Measurements from ENCODE around the gene SPSB4. TPM values are rescaled to one million over a fixed set of nuclear protein-coding genes. Genes with fewer than 3 reads are reported as not detected.

SPSB4 gene
- total RNA-seq, 1 donor from 2014 or later: under 0.01 TPM

GRCh38 chr3:141150081-141150830 is 99.1 kb downstream of the SPSB4 start:
- no peak for DNase-seq (ENCODE audit: low read depth in 2 of 2)

GRCh38 chr3:141150931-141151330 is 99.8 kb downstream of the SPSB4 start:
- DNase-seq (ENCODE audit: low read depth in 2 of 2): no peak

- DNase-seq (ENCODE audit: low read depth in 2 of 2): no peak
Observed at GRCh38 chr3:141151439-141151838, 100.3 kb downstream of the SPSB4 start.

- no peak for DNase-seq (ENCODE audit: low read depth in 2 of 2)
Observed at GRCh38 chr3:141152130-141152529, 101.0 kb downstream of the SPSB4 start.

- DNase-seq (ENCODE audit: low read depth in 2 of 2): no peak
Observed at GRCh38 chr3:141152801-141153678, 101.9 kb downstream of the SPSB4 start.

GRCh38 chr3:141153679-141153966 is 102.5 kb downstream of the SPSB4 start:
- no peak for DNase-seq (ENCODE audit: low read depth in 2 of 2)

GRCh38 chr3:141164852-141165251 is 113.7 kb downstream of the SPSB4 start:
- DNase-seq (ENCODE audit: low read depth in 2 of 2): no peak

GRCh38 chr3:141167681-141168080 is 116.5 kb downstream of the SPSB4 start:
- DNase-seq (ENCODE audit: low read depth in 2 of 2): no peak

GRCh38 chr3:141170678-141171295 is 119.6 kb downstream of the SPSB4 start:
- no peak for DNase-seq (ENCODE audit: low read depth in 2 of 2)

GRCh38 chr3:141174674-141175073 is 123.5 kb downstream of the SPSB4 start:
- DNase-seq (ENCODE audit: low read depth in 2 of 2): no peak

- DNase-seq (ENCODE audit: low read depth in 2 of 2): no peak
Observed at GRCh38 chr3:141176775-141177174, 125.6 kb downstream of the SPSB4 start.

GRCh38 chr3:141178026-141178425 is 126.9 kb downstream of the SPSB4 start:
- DNase-seq (ENCODE audit: low read depth in 2 of 2): no peak

- DNase-seq (ENCODE audit: low read depth in 2 of 2): no peak
Observed at GRCh38 chr3:141178551-141178950, 127.4 kb downstream of the SPSB4 start.

- DNase-seq (ENCODE audit: low read depth in 2 of 2): no peak
Observed at GRCh38 chr3:141179983-141180382, 128.8 kb downstream of the SPSB4 start.

- no peak for DNase-seq (ENCODE audit: low read depth in 2 of 2)
Observed at GRCh38 chr3:141181196-141181595, 130.0 kb downstream of the SPSB4 start.

- DNase-seq (ENCODE audit: low read depth in 2 of 2): no peak
Observed at GRCh38 chr3:141181819-141182218, 130.7 kb downstream of the SPSB4 start.

GRCh38 chr3:141183606-141184005 is 132.5 kb downstream of the SPSB4 start:
- no peak for DNase-seq (ENCODE audit: low read depth in 2 of 2)

- DNase-seq (ENCODE audit: low read depth in 2 of 2): no peak
Observed at GRCh38 chr3:141184430-141184829, 133.3 kb downstream of the SPSB4 start.

- no peak for DNase-seq (ENCODE audit: low read depth in 2 of 2)
Observed at GRCh38 chr3:141191097-141191749, 140.1 kb downstream of the SPSB4 start.

- peak; percentile 78 to 91 for DNase-seq (ENCODE audit: low read depth in 2 of 2)
Observed at GRCh38 chr3:141192345-141192744, 141.2 kb downstream of the SPSB4 start.

- DNase-seq (ENCODE audit: low read depth in 2 of 2): no peak
Observed at GRCh38 chr3:141193066-141193830, 142.1 kb downstream of the SPSB4 start.

Data from dermis microvascular lymphatic vessel endothelial cell (primary cell).